Astrocyte of the spinal cord (primary cell): ENCODE results near the gene PMEPA1.

Experiments used
- DNase-seq: peaks from one replicate; pipeline ENCODE4 v3.0.0; 2011; ENCODE audit warnings: low read depth, low spot score
- H3K4me3 ChIP-seq: 2 replicates; pipeline ENCODE4 v1.5.1; 2011; ENCODE audit warnings: low read depth, mild to moderate bottlenecking, low read length, moderate library complexity
- CTCF ChIP-seq: IDR thresholded peaks from 2 replicates; pipeline ENCODE4 v1.5.1; 2012; ENCODE audit warnings: low read depth, mild to moderate bottlenecking, low read length, inconsistent platforms
- in situ Hi-C: cut with HindIII; loops from 2 replicates; pipeline ENCODE4 v1.10.0; 2017; ENCODE audit warnings: low sequenced_read_pairs

Gene PMEPA1

GRCh38 chr20:57710841-57711240, 1.0 kb upstream of the PMEPA1 start:
- H3K4me3 ChIP-seq = peak overlapping the region; percentile 77
- in situ Hi-C loops = no loop called here
- no peak for TF ChIP-seq CTCF
- DNase-seq = no peak

- TF ChIP-seq CTCF = no peak
- in situ Hi-C loops = no loop called here
- no peak for DNase-seq
- peak overlapping the region; percentile 91 for H3K4me3 ChIP-seq
These were observed 831 bp downstream of the PMEPA1 start for GRCh38 chr20:57708694-57709673.

- no peak for DNase-seq
- in situ Hi-C loops = no loop called here
- H3K4me3 ChIP-seq = peak overlapping the region; percentile 91
- TF ChIP-seq CTCF = no peak
These were observed 1.7 kb downstream of the PMEPA1 start for GRCh38 chr20:57707849-57708693.

GRCh38 chr20:57707320-57707719, 2.5 kb downstream of the PMEPA1 start:
- DNase-seq = no peak
- no peak for TF ChIP-seq CTCF
- in situ Hi-C loops = no loop called here
- peak overlapping the region; percentile 91 for H3K4me3 ChIP-seq

- TF ChIP-seq CTCF = no peak
- in situ Hi-C loops = no loop called here
- DNase-seq = no peak
- H3K4me3 ChIP-seq = no peak overlapping the region
These were observed 4.5 kb downstream of the PMEPA1 start for GRCh38 chr20:57705127-57705899.

GRCh38 chr20:57704245-57704644, 5.6 kb downstream of the PMEPA1 start:
- in situ Hi-C loops = no loop called here
- no peak for DNase-seq
- H3K4me3 ChIP-seq = no peak overlapping the region
- TF ChIP-seq CTCF = no peak
